Measurements from ENCODE around the gene ST7L.

DNA sequence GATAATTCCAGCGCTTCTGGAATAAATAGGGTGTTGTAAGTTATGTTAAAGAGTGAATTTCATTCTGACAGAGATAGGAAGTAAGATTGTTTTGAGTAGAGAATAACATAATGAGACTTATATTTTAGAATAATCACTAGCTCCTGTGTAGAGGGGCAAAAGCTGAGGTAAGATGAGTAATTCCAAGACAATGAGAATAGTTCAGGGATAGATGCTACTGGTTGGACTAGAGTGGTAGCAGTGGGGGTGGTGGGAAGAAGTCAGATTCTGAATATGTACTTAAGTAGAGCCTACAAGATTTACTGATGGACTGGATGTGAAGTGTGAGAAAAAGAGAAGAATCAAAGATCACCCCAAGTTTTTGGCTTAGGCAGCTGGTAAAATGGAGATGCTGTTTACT, 32.3 kb upstream of the ST7L start:
- TF ChIP-seq ELF4 (CRISPR knock-in tag; IDR thresholded peaks at IDR 0.05; ENCODE audit: low read depth) (no peak), NFYB (CRISPR knock-in tag; conservative IDR thresholded peaks at IDR 0.05; ENCODE audit: low read depth) (no peak), FOXP1 (CRISPR knock-in tag; IDR thresholded peaks at IDR 0.05; ENCODE audit: borderline replicate concordance) (no peak), KAT7 (CRISPR knock-in tag; IDR thresholded peaks at IDR 0.05; ENCODE audit: borderline replicate concordance) (no peak)
- TF ChIP-seq, protein P1, sequence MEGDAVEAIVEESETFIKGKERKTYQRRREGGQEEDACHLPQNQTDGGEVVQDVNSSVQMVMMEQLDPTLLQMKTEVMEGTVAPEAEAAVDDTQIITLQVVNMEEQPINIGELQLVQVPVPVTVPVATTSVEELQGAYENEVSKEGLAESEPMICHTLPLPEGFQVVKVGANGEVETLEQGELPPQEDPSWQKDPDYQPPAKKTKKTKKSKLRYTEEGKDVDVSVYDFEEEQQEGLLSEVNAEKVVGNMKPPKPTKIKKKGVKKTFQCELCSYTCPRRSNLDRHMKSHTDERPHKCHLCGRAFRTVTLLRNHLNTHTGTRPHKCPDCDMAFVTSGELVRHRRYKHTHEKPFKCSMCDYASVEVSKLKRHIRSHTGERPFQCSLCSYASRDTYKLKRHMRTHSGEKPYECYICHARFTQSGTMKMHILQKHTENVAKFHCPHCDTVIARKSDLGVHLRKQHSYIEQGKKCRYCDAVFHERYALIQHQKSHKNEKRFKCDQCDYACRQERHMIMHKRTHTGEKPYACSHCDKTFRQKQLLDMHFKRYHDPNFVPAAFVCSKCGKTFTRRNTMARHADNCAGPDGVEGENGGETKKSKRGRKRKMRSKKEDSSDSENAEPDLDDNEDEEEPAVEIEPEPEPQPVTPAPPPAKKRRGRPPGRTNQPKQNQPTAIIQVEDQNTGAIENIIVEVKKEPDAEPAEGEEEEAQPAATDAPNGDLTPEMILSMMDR (IDR thresholded peaks at IDR 0.05): no peak
- TF ChIP-seq, protein P2, sequence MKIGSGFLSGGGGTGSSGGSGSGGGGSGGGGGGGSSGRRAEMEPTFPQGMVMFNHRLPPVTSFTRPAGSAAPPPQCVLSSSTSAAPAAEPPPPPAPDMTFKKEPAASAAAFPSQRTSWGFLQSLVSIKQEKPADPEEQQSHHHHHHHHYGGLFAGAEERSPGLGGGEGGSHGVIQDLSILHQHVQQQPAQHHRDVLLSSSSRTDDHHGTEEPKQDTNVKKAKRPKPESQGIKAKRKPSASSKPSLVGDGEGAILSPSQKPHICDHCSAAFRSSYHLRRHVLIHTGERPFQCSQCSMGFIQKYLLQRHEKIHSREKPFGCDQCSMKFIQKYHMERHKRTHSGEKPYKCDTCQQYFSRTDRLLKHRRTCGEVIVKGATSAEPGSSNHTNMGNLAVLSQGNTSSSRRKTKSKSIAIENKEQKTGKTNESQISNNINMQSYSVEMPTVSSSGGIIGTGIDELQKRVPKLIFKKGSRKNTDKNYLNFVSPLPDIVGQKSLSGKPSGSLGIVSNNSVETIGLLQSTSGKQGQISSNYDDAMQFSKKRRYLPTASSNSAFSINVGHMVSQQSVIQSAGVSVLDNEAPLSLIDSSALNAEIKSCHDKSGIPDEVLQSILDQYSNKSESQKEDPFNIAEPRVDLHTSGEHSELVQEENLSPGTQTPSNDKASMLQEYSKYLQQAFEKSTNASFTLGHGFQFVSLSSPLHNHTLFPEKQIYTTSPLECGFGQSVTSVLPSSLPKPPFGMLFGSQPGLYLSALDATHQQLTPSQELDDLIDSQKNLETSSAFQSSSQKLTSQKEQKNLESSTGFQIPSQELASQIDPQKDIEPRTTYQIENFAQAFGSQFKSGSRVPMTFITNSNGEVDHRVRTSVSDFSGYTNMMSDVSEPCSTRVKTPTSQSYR (CRISPR knock-in tag; IDR thresholded peaks at IDR 0.05): no peak

Measured in WTC11 (cell line).